SK-N-SH treated with all-trans-retinoic acid at 6 μM for 48 hours (cell line): ENCODE data around the gene PTPRO.

Source experiments
- ARNTL ChIP-seq: fragments of 450-650 bp; formaldehyde crosslinking; IDR thresholded peaks from 2 replicates; pipeline ENCODE4 v1.5.0; 2020; ENCODE audit warnings: low read depth, mild to moderate bottlenecking, moderate library complexity, borderline replicate concordance
- CSDC2 ChIP-seq: fragments of 250-450 bp; sonication (Bioruptor Pico); IDR thresholded peaks from 2 replicates; pipeline ENCODE4 v1.5.0; 2020; ENCODE audit warnings: mild to moderate bottlenecking, moderate library complexity
- GLIS3 ChIP-seq: fragments of 250-450 bp; sonication (Bioruptor Pico); IDR thresholded peaks from 2 replicates; pipeline ENCODE4 v1.5.0; 2020; ENCODE audit warnings: mild to moderate bottlenecking, moderate library complexity
- ISL1 ChIP-seq: fragments of 250-450 bp; sonication (Bioruptor Pico); IDR thresholded peaks from 2 replicates; pipeline ENCODE4 v2.1.2; 2022; ENCODE audit warnings: mild to moderate bottlenecking, moderate library complexity
- PPARA ChIP-seq: fragments of 250-450 bp; sonication (Bioruptor Pico); IDR thresholded peaks from 2 replicates; pipeline ENCODE4 v1.5.0; 2020; ENCODE audit warnings: mild to moderate bottlenecking, borderline replicate concordance
- SNAI2 ChIP-seq: fragments of 250-450 bp; sonication (Bioruptor Pico); IDR thresholded peaks from 2 replicates; pipeline ENCODE4 v1.5.0; 2020; ENCODE audit warnings: mild to moderate bottlenecking, moderate library complexity
- TCF4 ChIP-seq: fragments of 250-450 bp; sonication (Bioruptor Pico); IDR thresholded peaks from 2 replicates; pipeline ENCODE4 v1.8.0; 2021; ENCODE audit warnings: mild to moderate bottlenecking, moderate library complexity, borderline replicate concordance
- TOX ChIP-seq: fragments of 250-450 bp; sonication (Bioruptor Pico); IDR thresholded peaks from 2 replicates; pipeline ENCODE4 v1.8.0; 2021; ENCODE audit warnings: mild to moderate bottlenecking, moderate library complexity, borderline replicate concordance
- ZC3H10 ChIP-seq: fragments of 250-450 bp; sonication (Bioruptor Pico); IDR thresholded peaks from 2 replicates; pipeline ENCODE4 v1.5.1; 2021; ENCODE audit warnings: mild to moderate bottlenecking, moderate library complexity
- ZFP3 ChIP-seq: fragments of 250-450 bp; sonication (Bioruptor Pico); IDR thresholded peaks from 2 replicates; pipeline ENCODE4 v1.5.0; 2020; ENCODE audit warnings: mild to moderate bottlenecking, moderate library complexity
- TF ChIP-seq, protein P1 (sequence below): fragments of 250-450 bp; sonication (Bioruptor Pico); IDR thresholded peaks from 2 replicates; pipeline ENCODE4 v1.8.0; 2020; ENCODE audit warnings: mild to moderate bottlenecking, moderate library complexity, borderline replicate concordance
- TF ChIP-seq, protein P2 (sequence below): fragments of 250-450 bp; sonication (Bioruptor Pico); IDR thresholded peaks from 2 replicates; pipeline ENCODE4 v1.8.0; 2021; ENCODE audit warnings: low read depth, mild to moderate bottlenecking, moderate library complexity, borderline replicate concordance
- TF ChIP-seq, protein P3 (sequence below): fragments of 250-450 bp; sonication (Bioruptor Pico); IDR thresholded peaks from 2 replicates; pipeline ENCODE4 v1.5.1; 2021; ENCODE audit warnings: mild to moderate bottlenecking, moderate library complexity

DNA sequence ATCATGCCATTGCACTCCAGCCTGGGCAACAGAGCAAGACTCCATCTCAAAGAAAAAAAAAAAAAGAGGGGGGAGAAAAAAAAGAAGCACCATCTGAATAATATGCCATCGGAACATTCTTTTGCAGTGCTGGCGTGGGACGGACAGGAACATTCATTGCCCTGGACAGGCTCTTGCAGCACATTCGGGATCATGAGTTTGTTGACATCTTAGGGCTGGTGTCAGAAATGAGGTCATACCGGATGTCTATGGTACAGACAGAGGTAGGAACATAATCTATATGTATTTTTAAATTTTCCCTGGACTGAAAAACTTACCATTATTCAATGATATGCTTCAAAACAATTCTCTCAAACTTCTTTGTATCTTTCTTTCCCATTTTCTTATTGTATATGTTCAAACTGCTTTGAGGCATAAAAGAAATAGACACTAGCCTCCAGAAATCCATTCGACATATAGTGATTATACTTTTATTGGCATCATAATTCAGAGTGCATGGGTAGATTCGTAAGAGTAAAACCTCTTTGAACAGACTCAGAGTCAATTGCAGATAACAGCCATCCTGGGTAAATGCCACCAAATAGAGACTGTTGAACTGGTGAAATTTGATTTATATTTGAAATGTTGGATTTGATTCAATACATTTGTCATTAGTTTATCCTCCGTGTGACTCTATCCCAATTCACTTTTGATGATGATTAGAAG is 267.2 kb downstream of the PTPRO start:
- TF ChIP-seq TCF4 (no peak), ZFP3 (CRISPR knock-in tag) (no peak), CSDC2 (CRISPR knock-in tag) (no peak), GLIS3 (CRISPR knock-in tag) (no peak), TOX (no peak), ISL1 (no peak), ARNTL (CRISPR knock-in tag) (no peak), ZC3H10 (no peak), SNAI2 (CRISPR knock-in tag) (no peak), PPARA (no peak)
- TF ChIP-seq, protein P1, sequence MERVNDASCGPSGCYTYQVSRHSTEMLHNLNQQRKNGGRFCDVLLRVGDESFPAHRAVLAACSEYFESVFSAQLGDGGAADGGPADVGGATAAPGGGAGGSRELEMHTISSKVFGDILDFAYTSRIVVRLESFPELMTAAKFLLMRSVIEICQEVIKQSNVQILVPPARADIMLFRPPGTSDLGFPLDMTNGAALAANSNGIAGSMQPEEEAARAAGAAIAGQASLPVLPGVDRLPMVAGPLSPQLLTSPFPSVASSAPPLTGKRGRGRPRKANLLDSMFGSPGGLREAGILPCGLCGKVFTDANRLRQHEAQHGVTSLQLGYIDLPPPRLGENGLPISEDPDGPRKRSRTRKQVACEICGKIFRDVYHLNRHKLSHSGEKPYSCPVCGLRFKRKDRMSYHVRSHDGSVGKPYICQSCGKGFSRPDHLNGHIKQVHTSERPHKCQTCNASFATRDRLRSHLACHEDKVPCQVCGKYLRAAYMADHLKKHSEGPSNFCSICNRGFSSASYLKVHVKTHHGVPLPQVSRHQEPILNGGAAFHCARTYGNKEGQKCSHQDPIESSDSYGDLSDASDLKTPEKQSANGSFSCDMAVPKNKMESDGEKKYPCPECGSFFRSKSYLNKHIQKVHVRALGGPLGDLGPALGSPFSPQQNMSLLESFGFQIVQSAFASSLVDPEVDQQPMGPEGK = no peak
- TF ChIP-seq, protein P2, sequence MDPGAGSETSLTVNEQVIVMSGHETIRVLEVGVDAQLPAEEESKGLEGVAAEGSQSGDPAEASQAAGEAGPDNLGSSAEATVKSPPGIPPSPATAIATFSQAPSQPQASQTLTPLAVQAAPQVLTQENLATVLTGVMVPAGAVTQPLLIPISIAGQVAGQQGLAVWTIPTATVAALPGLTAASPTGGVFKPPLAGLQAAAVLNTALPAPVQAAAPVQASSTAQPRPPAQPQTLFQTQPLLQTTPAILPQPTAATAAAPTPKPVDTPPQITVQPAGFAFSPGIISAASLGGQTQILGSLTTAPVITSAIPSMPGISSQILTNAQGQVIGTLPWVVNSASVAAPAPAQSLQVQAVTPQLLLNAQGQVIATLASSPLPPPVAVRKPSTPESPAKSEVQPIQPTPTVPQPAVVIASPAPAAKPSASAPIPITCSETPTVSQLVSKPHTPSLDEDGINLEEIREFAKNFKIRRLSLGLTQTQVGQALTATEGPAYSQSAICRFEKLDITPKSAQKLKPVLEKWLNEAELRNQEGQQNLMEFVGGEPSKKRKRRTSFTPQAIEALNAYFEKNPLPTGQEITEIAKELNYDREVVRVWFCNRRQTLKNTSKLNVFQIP (CRISPR knock-in tag) = no peak
- TF ChIP-seq, protein P3, sequence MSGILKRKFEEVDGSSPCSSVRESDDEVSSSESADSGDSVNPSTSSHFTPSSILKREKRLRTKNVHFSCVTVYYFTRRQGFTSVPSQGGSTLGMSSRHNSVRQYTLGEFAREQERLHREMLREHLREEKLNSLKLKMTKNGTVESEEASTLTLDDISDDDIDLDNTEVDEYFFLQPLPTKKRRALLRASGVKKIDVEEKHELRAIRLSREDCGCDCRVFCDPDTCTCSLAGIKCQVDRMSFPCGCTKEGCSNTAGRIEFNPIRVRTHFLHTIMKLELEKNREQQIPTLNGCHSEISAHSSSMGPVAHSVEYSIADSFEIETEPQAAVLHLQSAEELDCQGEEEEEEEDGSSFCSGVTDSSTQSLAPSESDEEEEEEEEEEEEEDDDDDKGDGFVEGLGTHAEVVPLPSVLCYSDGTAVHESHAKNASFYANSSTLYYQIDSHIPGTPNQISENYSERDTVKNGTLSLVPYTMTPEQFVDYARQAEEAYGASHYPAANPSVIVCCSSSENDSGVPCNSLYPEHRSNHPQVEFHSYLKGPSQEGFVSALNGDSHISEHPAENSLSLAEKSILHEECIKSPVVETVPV = no peak
